ENCODE measurements around the gene PROX1. TPM values are rescaled to one million over a fixed set of nuclear protein-coding genes. Genes with fewer than 3 reads are reported as not detected.
A peak's percentile ranks its signal among the peaks of the same experiment; 100 is the strongest.

The PROX1 gene
- total RNA-seq, 1 donor from 2014 or later: 4.8 TPM

GRCh38 chr1:213966122-213966521 is 21.7 kb upstream of the PROX1 start:
- H3K4me2 ChIP-seq (ENCODE audit: low read length): no peak overlapping the region
- no peak overlapping the region for H3K4me3 Mint-ChIP-seq (ENCODE audit: unreplicated experiment)
- TF ChIP-seq EZH2 (IDR thresholded peaks at IDR 0.05; ENCODE audit: insufficient read depth, low read length): no peak
- no peak for TF ChIP-seq CTCF (IDR thresholded peaks at IDR 0.05; ENCODE audit: insufficient read depth, low read depth, low read length)
- no peaks in the 10 kb centered on the region for H3K36me3 Mint-ChIP-seq (ENCODE audit: low read depth, unreplicated experiment)
- H3K4me3 ChIP-seq (ENCODE audit: insufficient read depth, low read depth, low read length): no peak overlapping the region
- DNase-seq (ENCODE audit: low read depth): no peak
- no peaks in the 10 kb centered on the region for H3K27me3 ChIP-seq (ENCODE audit: insufficient read depth, low read length)
- H3K9me3 ChIP-seq (ENCODE audit: insufficient read depth, low read depth, low read length): no peaks in the 10 kb centered on the region
- no peaks in the 10 kb centered on the region for H3K79me2 ChIP-seq (ENCODE audit: insufficient read depth, low read length)
- H3K27ac Mint-ChIP-seq (ENCODE audit: unreplicated experiment): no peak overlapping the region
- no peak overlapping the region for H3K9ac ChIP-seq (ENCODE audit: low read length)
- H2AFZ ChIP-seq (ENCODE audit: low read depth, low read length): no peak overlapping the region
- H3K27ac ChIP-seq (ENCODE audit: low read depth, low read length): no peak overlapping the region
- peaks cover 11% of the 10 kb centered on the region for H3K4me1 Mint-ChIP-seq (ENCODE audit: low read depth, unreplicated experiment)
- H3K27me3 Mint-ChIP-seq (ENCODE audit: low read depth, unreplicated experiment): peaks cover 20% of the 10 kb centered on the region
- peaks cover 3% of the 10 kb centered on the region for H3K4me1 ChIP-seq (ENCODE audit: insufficient read depth, low read length)
- H3K36me3 ChIP-seq (ENCODE audit: insufficient read depth, low read length): no peaks in the 10 kb centered on the region
- no peaks in the 10 kb centered on the region for H4K20me1 ChIP-seq (ENCODE audit: insufficient read depth, low read length)
- H3K9me3 Mint-ChIP-seq (ENCODE audit: unreplicated experiment): no peaks in the 10 kb centered on the region
- FAIRE-seq: no peak

- Histone ChIP-seq H3K27ac (ENCODE audit: low read depth, low read length) (no peak overlapping the region), H3K9me3 (ENCODE audit: insufficient read depth, low read depth, low read length) (no peaks in the 10 kb centered on the region), H3K27me3 (ENCODE audit: insufficient read depth, low read length) (no peaks in the 10 kb centered on the region), H3K36me3 (ENCODE audit: insufficient read depth, low read length) (no peaks in the 10 kb centered on the region), H2AFZ (ENCODE audit: low read depth, low read length) (no peak overlapping the region), H3K4me1 (ENCODE audit: insufficient read depth, low read length) (peaks cover 7% of the 10 kb centered on the region), H4K20me1 (ENCODE audit: insufficient read depth, low read length) (no peaks in the 10 kb centered on the region), H3K9ac (ENCODE audit: low read length) (no peak overlapping the region), H3K4me2 (ENCODE audit: low read length) (no peak overlapping the region), H3K79me2 (ENCODE audit: insufficient read depth, low read length) (no peaks in the 10 kb centered on the region), H3K4me3 (ENCODE audit: insufficient read depth, low read depth, low read length) (no peak overlapping the region)
- no peak for DNase-seq (ENCODE audit: low read depth)
- H3K27ac Mint-ChIP-seq (ENCODE audit: unreplicated experiment): no peak overlapping the region
- H3K36me3 Mint-ChIP-seq (ENCODE audit: low read depth, unreplicated experiment): no peaks in the 10 kb centered on the region
- TF ChIP-seq CTCF (IDR thresholded peaks at IDR 0.05; ENCODE audit: insufficient read depth, low read depth, low read length): no peak
- TF ChIP-seq EZH2 (IDR thresholded peaks at IDR 0.05; ENCODE audit: insufficient read depth, low read length): no peak
- H3K4me1 Mint-ChIP-seq (ENCODE audit: low read depth, unreplicated experiment): peaks cover 19% of the 10 kb centered on the region
- FAIRE-seq: no peak
- H3K9me3 Mint-ChIP-seq (ENCODE audit: unreplicated experiment): peaks cover 2% of the 10 kb centered on the region
- H3K4me3 Mint-ChIP-seq (ENCODE audit: unreplicated experiment): no peak overlapping the region
- H3K27me3 Mint-ChIP-seq (ENCODE audit: low read depth, unreplicated experiment): peaks cover 20% of the 10 kb centered on the region
Observed at GRCh38 chr1:213968146-213968825, 19.5 kb upstream of the PROX1 start.

DNA sequence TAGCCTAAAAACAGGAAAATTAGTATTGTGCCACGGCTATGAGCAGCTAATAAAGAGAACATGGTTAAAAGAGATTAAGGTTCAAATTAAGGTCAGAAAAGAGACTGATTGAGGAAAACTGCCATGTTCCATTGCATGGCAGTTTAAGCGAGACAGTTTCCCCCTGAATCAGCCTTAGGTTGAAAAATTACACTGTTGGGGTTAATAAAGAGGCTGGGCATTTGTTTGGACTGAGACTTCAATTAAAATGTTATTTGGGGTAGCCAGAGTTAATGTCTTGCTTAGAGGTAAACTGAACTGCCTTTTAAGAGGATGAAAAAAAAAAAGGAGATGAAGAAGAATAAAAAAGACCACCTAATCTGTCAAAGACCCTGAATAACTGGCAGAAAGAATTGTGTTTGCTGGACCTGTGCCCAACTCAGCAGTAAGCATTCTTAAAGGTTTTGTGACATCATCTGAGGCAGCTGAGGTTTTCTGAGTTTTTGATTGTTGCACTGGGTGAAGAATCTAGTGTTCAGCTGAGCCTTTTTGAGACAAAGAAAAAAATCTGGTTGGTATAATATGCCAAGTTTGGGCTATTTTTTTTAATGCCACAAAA is 17.7 kb upstream of the PROX1 start:
- peaks cover 2% of the 10 kb centered on the region for H3K9me3 Mint-ChIP-seq (ENCODE audit: unreplicated experiment)
- no peak overlapping the region for H3K4me3 ChIP-seq (ENCODE audit: insufficient read depth, low read depth, low read length)
- peaks cover 20% of the 10 kb centered on the region for H3K27me3 Mint-ChIP-seq (ENCODE audit: low read depth, unreplicated experiment)
- H3K27me3 ChIP-seq (ENCODE audit: insufficient read depth, low read length): no peaks in the 10 kb centered on the region
- no peak overlapping the region for H3K4me2 ChIP-seq (ENCODE audit: low read length)
- H3K36me3 ChIP-seq (ENCODE audit: insufficient read depth, low read length): no peaks in the 10 kb centered on the region
- H3K9me3 ChIP-seq (ENCODE audit: insufficient read depth, low read depth, low read length): no peaks in the 10 kb centered on the region
- no peak overlapping the region for H3K27ac Mint-ChIP-seq (ENCODE audit: unreplicated experiment)
- H3K36me3 Mint-ChIP-seq (ENCODE audit: low read depth, unreplicated experiment): no peaks in the 10 kb centered on the region
- TF ChIP-seq EZH2 (IDR thresholded peaks at IDR 0.05; ENCODE audit: insufficient read depth, low read length) (no peak), CTCF (IDR thresholded peaks at IDR 0.05; ENCODE audit: insufficient read depth, low read depth, low read length) (no peak)
- DNase-seq (ENCODE audit: low read depth) (peak; percentile 9), FAIRE-seq (no peak)
- peaks cover 9% of the 10 kb centered on the region for H3K4me1 ChIP-seq (ENCODE audit: insufficient read depth, low read length)
- no peaks in the 10 kb centered on the region for H3K79me2 ChIP-seq (ENCODE audit: insufficient read depth, low read length)
- H3K4me3 Mint-ChIP-seq (ENCODE audit: unreplicated experiment): no peak overlapping the region
- H3K27ac ChIP-seq (ENCODE audit: low read depth, low read length): no peak overlapping the region
- no peak overlapping the region for H2AFZ ChIP-seq (ENCODE audit: low read depth, low read length)
- no peak overlapping the region for H3K9ac ChIP-seq (ENCODE audit: low read length)
- H3K4me1 Mint-ChIP-seq (ENCODE audit: low read depth, unreplicated experiment): peaks cover 23% of the 10 kb centered on the region
- no peaks in the 10 kb centered on the region for H4K20me1 ChIP-seq (ENCODE audit: insufficient read depth, low read length)
